ENCODE results near the gene SRPRB.

SRPRB gene

DNA sequence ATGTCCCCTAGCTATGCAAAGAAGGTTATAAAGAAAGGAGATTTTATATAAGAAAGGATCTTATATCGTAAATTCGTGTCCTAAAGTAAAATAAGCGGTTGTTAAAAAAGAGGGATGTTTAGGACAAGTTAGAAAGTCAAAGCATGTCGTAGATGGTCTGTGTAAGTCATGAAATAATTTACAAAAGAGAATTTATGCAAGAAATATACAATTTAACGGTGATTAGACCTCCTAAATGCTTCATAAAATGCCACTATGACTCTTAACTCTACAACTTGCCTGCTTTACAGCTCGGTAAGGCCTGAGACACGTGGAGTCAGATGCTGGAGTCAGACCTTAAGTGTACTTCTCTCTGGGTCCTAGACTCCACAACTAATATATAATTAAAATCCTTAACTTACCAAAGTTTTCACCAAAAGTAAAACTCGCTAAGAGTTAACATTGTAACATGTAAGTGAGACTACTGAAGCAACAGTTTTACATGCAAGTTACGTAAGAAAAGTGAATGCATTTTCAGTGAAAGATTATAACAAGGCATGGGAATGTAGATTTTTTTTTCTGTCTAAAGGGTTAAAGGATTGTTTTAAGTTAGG is 13.3 kb upstream of the SRPRB start:
- no peaks in the 10 kb centered on the region for H4K20me1 ChIP-seq (ENCODE audit: insufficient read depth, low read length)
- no peaks in the 10 kb centered on the region for H3K4me1 ChIP-seq (ENCODE audit: low read length)
- no peaks in the 10 kb centered on the region for H3K27me3 ChIP-seq (ENCODE audit: low read depth, low read length)
- H3K4me3 ChIP-seq (ENCODE audit: low read length), result no peak overlapping the region
- H3K4me2 ChIP-seq (ENCODE audit: low read length), result no peak overlapping the region
- peaks cover 17% of the 10 kb centered on the region for H3K9me3 ChIP-seq (ENCODE audit: insufficient read depth, low read length)
- H3K9ac ChIP-seq (ENCODE audit: low read length), result no peak overlapping the region
- no peak for TF ChIP-seq EZH2phosphoT487 (IDR thresholded peaks at IDR 0.05; ENCODE audit: low read depth)
- TF ChIP-seq, protein P1, sequence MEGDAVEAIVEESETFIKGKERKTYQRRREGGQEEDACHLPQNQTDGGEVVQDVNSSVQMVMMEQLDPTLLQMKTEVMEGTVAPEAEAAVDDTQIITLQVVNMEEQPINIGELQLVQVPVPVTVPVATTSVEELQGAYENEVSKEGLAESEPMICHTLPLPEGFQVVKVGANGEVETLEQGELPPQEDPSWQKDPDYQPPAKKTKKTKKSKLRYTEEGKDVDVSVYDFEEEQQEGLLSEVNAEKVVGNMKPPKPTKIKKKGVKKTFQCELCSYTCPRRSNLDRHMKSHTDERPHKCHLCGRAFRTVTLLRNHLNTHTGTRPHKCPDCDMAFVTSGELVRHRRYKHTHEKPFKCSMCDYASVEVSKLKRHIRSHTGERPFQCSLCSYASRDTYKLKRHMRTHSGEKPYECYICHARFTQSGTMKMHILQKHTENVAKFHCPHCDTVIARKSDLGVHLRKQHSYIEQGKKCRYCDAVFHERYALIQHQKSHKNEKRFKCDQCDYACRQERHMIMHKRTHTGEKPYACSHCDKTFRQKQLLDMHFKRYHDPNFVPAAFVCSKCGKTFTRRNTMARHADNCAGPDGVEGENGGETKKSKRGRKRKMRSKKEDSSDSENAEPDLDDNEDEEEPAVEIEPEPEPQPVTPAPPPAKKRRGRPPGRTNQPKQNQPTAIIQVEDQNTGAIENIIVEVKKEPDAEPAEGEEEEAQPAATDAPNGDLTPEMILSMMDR (IDR thresholded peaks at IDR 0.05; ENCODE audit: low read depth, low read length), result no peak
- H3K27ac ChIP-seq (ENCODE audit: low read length), result no peak overlapping the region
- H3K79me2 ChIP-seq (ENCODE audit: low read length), result no peaks in the 10 kb centered on the region
- no peak overlapping the region for H2AFZ ChIP-seq (ENCODE audit: low read depth, low read length)
- no peaks in the 10 kb centered on the region for H3K36me3 ChIP-seq (replicated peaks; ENCODE audit: low read depth, low read length)

DNA sequence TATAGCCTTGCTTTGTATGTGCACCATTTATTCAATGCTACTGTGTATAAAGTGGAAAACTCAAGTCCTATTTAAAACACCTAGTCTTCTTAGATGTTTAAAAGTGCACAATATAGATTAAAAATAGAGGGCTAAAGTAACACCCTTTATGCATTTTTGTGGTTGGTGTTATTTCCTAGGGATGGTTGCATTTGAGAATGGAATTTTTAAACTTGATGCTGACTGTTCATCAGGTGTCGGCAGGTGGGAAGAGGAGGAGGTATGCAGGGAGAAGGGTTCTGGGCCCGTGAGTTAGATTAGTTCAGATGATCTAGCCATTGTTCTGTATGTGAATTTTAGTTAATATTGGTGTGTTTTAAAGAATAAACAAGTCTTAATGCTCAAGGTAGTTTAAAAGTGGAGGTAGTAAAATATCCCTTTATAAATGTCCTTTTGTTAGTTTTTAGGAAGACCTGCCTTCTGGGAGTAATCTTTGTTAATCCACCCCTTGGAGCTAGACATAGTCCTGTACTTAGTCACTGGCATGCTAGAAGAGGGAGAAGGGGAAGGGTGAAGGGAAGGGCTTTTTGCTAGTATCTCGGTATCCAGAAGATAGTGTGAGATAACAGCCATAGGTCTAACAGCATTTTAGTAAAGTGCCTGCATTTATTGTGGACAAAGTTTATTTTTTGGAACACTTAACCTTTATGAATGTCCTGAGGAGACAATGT is 8.1 kb upstream of the SRPRB start:
- Histone ChIP-seq H3K9me3 (ENCODE audit: insufficient read depth, low read length) (peaks cover 5% of the 10 kb centered on the region), H3K4me3 (ENCODE audit: low read length) (no peak overlapping the region), H3K9ac (ENCODE audit: low read length) (no peak overlapping the region), H4K20me1 (ENCODE audit: insufficient read depth, low read length) (no peaks in the 10 kb centered on the region), H3K27me3 (ENCODE audit: low read depth, low read length) (no peaks in the 10 kb centered on the region), H3K79me2 (ENCODE audit: low read length) (no peaks in the 10 kb centered on the region), H2AFZ (ENCODE audit: low read depth, low read length) (no peak overlapping the region), H3K27ac (ENCODE audit: low read length) (no peak overlapping the region), H3K36me3 (replicated peaks; ENCODE audit: low read depth, low read length) (no peaks in the 10 kb centered on the region), H3K4me2 (ENCODE audit: low read length) (no peak overlapping the region), H3K4me1 (ENCODE audit: low read length) (peaks cover 4% of the 10 kb centered on the region)
- TF ChIP-seq EZH2phosphoT487 (IDR thresholded peaks at IDR 0.05; ENCODE audit: low read depth), result no peak
- TF ChIP-seq, protein P1 (IDR thresholded peaks at IDR 0.05; ENCODE audit: low read depth, low read length), result no peak

DNA sequence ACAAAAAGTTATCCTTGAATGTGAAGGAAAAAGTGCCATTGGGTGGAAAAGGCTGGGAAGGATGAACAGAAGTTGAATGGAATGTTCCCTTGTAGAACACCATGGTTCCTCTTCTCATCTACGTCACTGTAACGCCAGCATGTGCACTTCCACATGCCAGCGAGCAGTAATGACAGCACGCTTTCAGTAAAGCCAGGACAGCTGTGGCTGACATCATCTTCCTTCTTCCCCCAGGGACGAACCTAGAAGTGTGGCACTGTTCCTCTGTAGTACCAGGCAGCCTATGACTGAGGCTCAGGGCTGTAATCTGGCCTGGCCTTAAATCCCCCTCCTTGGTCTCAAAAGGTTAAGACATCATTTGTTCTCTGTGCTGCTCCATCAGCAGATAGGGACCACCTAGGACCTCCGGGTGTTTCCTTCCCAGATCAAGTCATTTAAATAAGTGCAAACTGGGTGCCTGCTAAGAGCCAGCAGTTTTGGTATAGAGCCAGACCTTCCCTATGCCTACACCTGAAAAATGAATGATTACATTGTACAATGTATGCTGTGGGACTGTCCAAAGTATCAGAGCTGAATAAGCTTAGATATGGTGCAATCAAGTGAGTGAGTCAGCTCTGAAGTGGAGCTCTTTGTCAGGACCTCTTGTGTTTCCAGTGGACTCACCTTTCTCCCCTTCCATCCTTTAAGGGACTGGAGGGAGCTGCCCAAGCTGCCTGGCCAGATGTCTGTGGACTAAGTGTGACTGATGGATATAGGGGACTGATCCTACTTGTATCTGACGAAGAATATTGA is 5.6 kb upstream of the SRPRB start:
- H3K9ac ChIP-seq (ENCODE audit: low read length), result no peak overlapping the region
- H4K20me1 ChIP-seq (ENCODE audit: insufficient read depth, low read length), result no peaks in the 10 kb centered on the region
- peak overlapping the region; percentile 32 for H3K4me2 ChIP-seq (ENCODE audit: low read length)
- no peak overlapping the region for H3K4me3 ChIP-seq (ENCODE audit: low read length)
- no peaks in the 10 kb centered on the region for H3K79me2 ChIP-seq (ENCODE audit: low read length)
- no peaks in the 10 kb centered on the region for H3K36me3 ChIP-seq (replicated peaks; ENCODE audit: low read depth, low read length)
- H3K9me3 ChIP-seq (ENCODE audit: insufficient read depth, low read length), result no peaks in the 10 kb centered on the region
- peak overlapping the region; percentile 52; the same call in 1 of the 2 replicates for H2AFZ ChIP-seq (ENCODE audit: low read depth, low read length)
- H3K4me1 ChIP-seq (ENCODE audit: low read length), result peaks cover 4% of the 10 kb centered on the region
- no peaks in the 10 kb centered on the region for H3K27me3 ChIP-seq (ENCODE audit: low read depth, low read length)
- no peak for TF ChIP-seq EZH2phosphoT487 (IDR thresholded peaks at IDR 0.05; ENCODE audit: low read depth)
- TF ChIP-seq, protein P1 (IDR thresholded peaks at IDR 0.05; ENCODE audit: low read depth, low read length), result no peak
- H3K27ac ChIP-seq (ENCODE audit: low read length), result no peak overlapping the region

DNA sequence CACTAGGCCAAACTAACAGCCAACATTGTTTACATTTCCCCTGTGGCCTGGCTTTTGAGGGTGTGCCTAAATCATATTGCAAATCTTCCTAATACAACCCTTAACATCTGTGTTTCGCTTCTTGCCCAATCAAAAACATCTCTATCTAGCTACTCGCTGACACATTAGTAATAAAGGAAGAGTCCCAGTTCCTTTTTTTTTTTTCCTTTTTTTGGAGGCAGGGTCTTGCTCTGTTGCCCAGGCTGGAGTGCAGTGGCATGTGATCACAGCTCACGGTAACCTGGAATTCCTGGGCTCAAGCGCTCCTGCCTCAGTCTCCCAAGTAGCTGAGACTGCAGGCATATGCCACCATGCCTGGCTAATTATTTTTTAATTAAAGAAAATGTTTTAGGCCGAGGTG is 2.1 kb upstream of the SRPRB start:
- H3K9me3 ChIP-seq (ENCODE audit: insufficient read depth, low read length), result no peaks in the 10 kb centered on the region
- no peak overlapping the region for H3K27ac ChIP-seq (ENCODE audit: low read length)
- no peaks in the 10 kb centered on the region for H3K27me3 ChIP-seq (ENCODE audit: low read depth, low read length)
- no peak overlapping the region for H3K4me2 ChIP-seq (ENCODE audit: low read length)
- peaks cover 23% of the 10 kb centered on the region for H3K79me2 ChIP-seq (ENCODE audit: low read length)
- H4K20me1 ChIP-seq (ENCODE audit: insufficient read depth, low read length), result no peaks in the 10 kb centered on the region
- no peak overlapping the region for H2AFZ ChIP-seq (ENCODE audit: low read depth, low read length)
- TF ChIP-seq, protein P1 (IDR thresholded peaks at IDR 0.05; ENCODE audit: low read depth, low read length), result no peak
- no peak for TF ChIP-seq EZH2phosphoT487 (IDR thresholded peaks at IDR 0.05; ENCODE audit: low read depth)
- H3K4me1 ChIP-seq (ENCODE audit: low read length), result peaks cover 11% of the 10 kb centered on the region
- H3K9ac ChIP-seq (ENCODE audit: low read length), result no peak overlapping the region
- no peak overlapping the region for H3K4me3 ChIP-seq (ENCODE audit: low read length)
- peaks cover 11% of the 10 kb centered on the region for H3K36me3 ChIP-seq (replicated peaks; ENCODE audit: low read depth, low read length)

Data from OCI-LY3 (cell line).